ENCODE data around the gene ZP3. TPM values are rescaled to one million over a fixed set of nuclear protein-coding genes. Genes with fewer than 3 reads are reported as not detected.
"Not testable (repeated sequence)": the region's sequence is repeated elsewhere in the genome, so short reads cannot be mapped to it uniquely, and the experiment has no call there.

The ZP3 gene
- total and polyA plus RNA-seq, 4 donors: 0.25 to 0.47 (median 0.44) TPM

GRCh38 chr7:76487969-76488368, 63.2 kb downstream of the ZP3 start:
- WGBS: 87% methylated on average over 6 of the region's 13 CpGs
- not testable (repeated sequence) for H3K4me1 ChIP-seq (ENCODE audit: control insufficient read depth in 4 of 4, insufficient read depth in 4 of 4, low read length in 3 of 4)

More at GRCh38 chr7:76487969-76488368, 63.2 kb downstream of the ZP3 start:
- not testable (repeated sequence) for H3K9ac ChIP-seq (ENCODE audit: low read depth in 1 of 2, low read length in 2 of 2); H3K9me3 ChIP-seq (ENCODE audit: control insufficient read depth in 4 of 4, low read length in 3 of 4); DNase-seq (ENCODE audit: low spot score); H3K36me3 ChIP-seq (ENCODE audit: control insufficient read depth in 4 of 4, insufficient read depth in 3 of 4, low read depth in 1 of 4, low read length in 3 of 4); H3K27ac ChIP-seq (ENCODE audit: low read depth in 1 of 2, low read length in 2 of 2); H3K4me3 ChIP-seq (ENCODE audit: low read depth in 1 of 3, low read length in 3 of 3); H3K27me3 ChIP-seq (ENCODE audit: control insufficient read depth in 4 of 4, insufficient read depth in 4 of 4, low read length in 3 of 4)

Other genes with a start within 250 kb of the ZP3 start
- gene SRRM3, start 223.1 kb upstream of the ZP3 start, total RNA-seq: under 1 TPM in 1 of 2 donors, not detected in 1; 0.08 TPM
- gene SRRM3, start 223.1 kb upstream of the ZP3 start, polyA plus RNA-seq: under 1 TPM in 1 of 2 donors, not detected in 1; 0.16 TPM
- gene HSPB1, start 122.3 kb upstream of the ZP3 start, total RNA-seq: 10 to 100 TPM; 25.5 to 39.2 TPM
- 100 to 1,000 TPM; 169 to 186 TPM for gene HSPB1, start 122.3 kb upstream of the ZP3 start, polyA plus RNA-seq
- 10 to 100 TPM; 43.1 to 46.7 TPM for gene YWHAG, start 66.0 kb upstream of the ZP3 start, total RNA-seq
- 10 to 100 TPM; 11.6 to 43.9 TPM for gene YWHAG, start 66.0 kb upstream of the ZP3 start, polyA plus RNA-seq
- gene SSC4D, start 15.3 kb upstream of the ZP3 start, total RNA-seq: 1 to 10 TPM; 1.2 to 1.3 TPM
- gene SSC4D, start 15.3 kb upstream of the ZP3 start, polyA plus RNA-seq: 1 to 10 TPM; 1.7 to 2.3 TPM
- 1 to 10 TPM; 4.5 to 9.5 TPM for gene DTX2, start 36.8 kb downstream of the ZP3 start, total RNA-seq
- gene DTX2, start 36.8 kb downstream of the ZP3 start, polyA plus RNA-seq: 1 to 10 TPM; 4.8 to 7.3 TPM
- under 1 TPM; 0.33 to 0.42 TPM for gene UPK3B, start 85.6 kb downstream of the ZP3 start, total RNA-seq
- under 1 TPM; 0.08 to 0.38 TPM for gene UPK3B, start 85.6 kb downstream of the ZP3 start, polyA plus RNA-seq
- gene SPDYE16, start 118.3 kb downstream of the ZP3 start, total RNA-seq: under 1 TPM; 0.17 to 0.28 TPM
- under 1 TPM; 0.05 to 0.50 TPM for gene SPDYE16, start 118.3 kb downstream of the ZP3 start, polyA plus RNA-seq
- 1 to 10 TPM in 1 of 2 donors, under 1 TPM in 1; 0.67 to 1.9 TPM for gene POMZP3, start 202.3 kb downstream of the ZP3 start, total RNA-seq
- gene POMZP3, start 202.3 kb downstream of the ZP3 start, polyA plus RNA-seq: 1 to 10 TPM; 1.8 to 3.0 TPM